Measurements from ENCODE around the gene FTSJ3. TPM values are rescaled to one million over a fixed set of nuclear protein-coding genes. Genes with fewer than 3 reads are reported as not detected.
A peak's percentile ranks its signal among the peaks of the same experiment; 100 is the strongest.

FTSJ3 gene
- total and polyA plus RNA-seq, 2 of the 13 experiments (the other 11 are each of a cell fraction or from before 2014, with no cell fraction given) = 26.0 to 64.2 TPM

GRCh38 chr17:63773272-63774140 lies 54.0 kb downstream of the FTSJ3 start, which contains the start of gene CCDC47 (continued):
- TF ChIP-seq CEBPZ (IDR thresholded peaks at IDR 0.05; ENCODE audit: low read length) (no peak), TCF7L2 (IDR thresholded peaks at IDR 0.05; ENCODE audit: low read depth, low read length) (no peak), TAF1 (CRISPR knock-in tag; IDR thresholded peaks at IDR 0.05) (peak; percentile 96), ATF1 (CRISPR knock-in tag; IDR thresholded peaks at IDR 0.05) (peak; percentile 96), SOX5 (CRISPR knock-in tag; IDR thresholded peaks at IDR 0.05; ENCODE audit: borderline replicate concordance) (peak; percentile 72), SMARCC2 (IDR thresholded peaks at IDR 0.05) (no peak), REXO4 (CRISPR knock-in tag; IDR thresholded peaks at IDR 0.05; ENCODE audit: borderline replicate concordance) (no peak), ETV6 (CRISPR knock-in tag; conservative IDR thresholded peaks at IDR 0.05) (peak; percentile 70; the same call in 1 of the 2 replicates), HNRNPH1 (optimal IDR thresholded peaks at IDR 0.05; ENCODE audit: low read depth, low read length) (peak; percentile 95), ZNF574 (CRISPR knock-in tag; IDR thresholded peaks at IDR 0.05) (peak; percentile 98), MAFF (IDR thresholded peaks at IDR 0.05; ENCODE audit: low read depth, low read length) (peak; percentile 9; the same call in 1 of the 2 replicates), ZNF235 (CRISPR knock-in tag; IDR thresholded peaks at IDR 0.05; ENCODE audit: borderline replicate concordance) (peak; percentile 86; the same call in 1 of the 2 replicates), GZF1 (CRISPR knock-in tag; IDR thresholded peaks at IDR 0.05) (peak; percentile 88), PRMT3 (CRISPR knock-in tag; IDR thresholded peaks at IDR 0.05; ENCODE audit: borderline replicate concordance, low read depth) (0 out of 2 replicates have a peak, but pooled peaks have one; percentile 22), ZNF343 (CRISPR knock-in tag; IDR thresholded peaks at IDR 0.05) (no peak; the same call in 1 of the 2 replicates), ZNF543 (CRISPR knock-in tag; IDR thresholded peaks at IDR 0.05) (peak; percentile 90), AHR (CRISPR knock-in tag; IDR thresholded peaks at IDR 0.05) (peak; percentile 77), ZNF629 (CRISPR knock-in tag; conservative IDR thresholded peaks at IDR 0.05) (peak; percentile 54), TBP (CRISPR knock-in tag; IDR thresholded peaks at IDR 0.05) (no peak), RNF2 (conservative IDR thresholded peaks at IDR 0.05; ENCODE audit: low read depth) (peak; percentile 89), ZNF782 (CRISPR knock-in tag; IDR thresholded peaks at IDR 0.05; ENCODE audit: borderline replicate concordance) (peak; percentile 91; the same call in 1 of the 2 replicates), SIX1 (CRISPR knock-in tag; IDR thresholded peaks at IDR 0.05; ENCODE audit: borderline replicate concordance) (no peak; the same call in 1 of the 2 replicates), HIVEP1 (CRISPR knock-in tag; IDR thresholded peaks at IDR 0.05) (peak; percentile 93)
- TF ChIP-seq, protein P1, sequence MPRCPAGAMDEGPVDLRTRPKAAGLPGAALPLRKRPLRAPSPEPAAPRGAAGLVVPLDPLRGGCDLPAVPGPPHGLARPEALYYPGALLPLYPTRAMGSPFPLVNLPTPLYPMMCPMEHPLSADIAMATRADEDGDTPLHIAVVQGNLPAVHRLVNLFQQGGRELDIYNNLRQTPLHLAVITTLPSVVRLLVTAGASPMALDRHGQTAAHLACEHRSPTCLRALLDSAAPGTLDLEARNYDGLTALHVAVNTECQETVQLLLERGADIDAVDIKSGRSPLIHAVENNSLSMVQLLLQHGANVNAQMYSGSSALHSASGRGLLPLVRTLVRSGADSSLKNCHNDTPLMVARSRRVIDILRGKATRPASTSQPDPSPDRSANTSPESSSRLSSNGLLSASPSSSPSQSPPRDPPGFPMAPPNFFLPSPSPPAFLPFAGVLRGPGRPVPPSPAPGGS (CRISPR knock-in tag; IDR thresholded peaks at IDR 0.05) = peak; percentile 94

All from HepG2 (cell line).